Measurements from ENCODE around the gene GPR132. TPM values are rescaled to one million over a fixed set of nuclear protein-coding genes. Genes with fewer than 3 reads are reported as not detected.
"Not testable (repeated sequence)": the region's sequence is repeated elsewhere in the genome, so short reads cannot be mapped to it uniquely, and the experiment has no call there.

GPR132 gene
- total and polyA plus RNA-seq, 5 experiments from 2014 or later, result 9.4 to 41.4 (median 36.3) TPM

DNA sequence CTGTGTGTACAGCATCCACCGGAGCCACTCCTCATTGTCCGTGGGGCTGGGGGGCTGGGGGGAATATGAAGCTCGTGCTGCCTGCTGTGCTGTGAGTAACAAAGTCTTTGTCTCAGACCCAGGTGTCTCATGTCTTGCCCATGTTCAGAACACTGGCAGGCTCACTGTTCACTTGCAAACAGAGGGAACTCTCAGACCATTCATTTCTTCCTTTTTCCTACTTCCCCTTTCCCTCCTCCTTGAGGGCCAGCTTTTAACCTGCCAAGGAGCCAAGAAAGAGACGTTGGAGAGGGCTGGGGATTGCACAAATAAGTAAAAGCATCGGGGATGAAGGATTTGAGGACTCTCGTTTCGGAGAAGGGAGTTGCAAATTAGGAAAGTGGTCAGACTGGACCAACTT, 21.6 kb downstream of the GPR132 start:
- POLR2A ChIA-PET, result interaction anchor here (1.1 to 3.2 kb wide), 4 partner anchors 23 to 70 kb away, joined by 3 to 10 read pairs (median 4); partner anchors contain the start of gene GPR132
- Mint-ChIP-seq H3K4me1 (peaks cover 8 to 17% (median 11%) of the 10 kb centered on the region in 4 donors), H3K9me3 (no peaks in the 10 kb centered on the region), H3K4me3 (no peak overlapping the region), H3K27ac (no peak overlapping the region), H3K27me3 (no peaks in the 10 kb centered on the region), H3K36me3 (peaks cover 0 to 9% (median 0%) of the 10 kb centered on the region in 3 donors)
- ATAC-seq, result no peak
- DNase-seq, result no peak

DNA sequence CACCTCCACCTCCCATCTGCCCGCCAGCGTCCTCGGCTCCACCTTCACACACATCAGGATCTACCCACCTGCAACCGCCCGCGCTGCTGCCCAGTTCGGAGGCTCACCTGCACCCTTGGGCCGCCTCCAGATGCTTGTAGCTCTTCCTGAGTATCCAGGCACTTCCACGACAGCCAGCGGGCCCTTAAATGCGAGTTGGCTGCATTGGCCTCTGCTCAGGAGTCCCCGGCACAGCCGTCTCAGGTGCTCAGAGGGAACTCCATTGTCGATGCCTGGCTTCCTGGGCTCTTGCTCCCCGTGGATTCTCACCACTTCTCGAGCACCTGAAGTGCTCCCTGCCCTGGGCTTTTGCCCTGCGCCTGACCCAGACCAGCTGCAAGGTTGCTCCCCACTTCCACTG, 22.4 kb downstream of the GPR132 start:
- Mint-ChIP-seq H3K27ac (peak overlapping the region in 1 of 10 donors; percentile 57), H3K36me3 (peaks cover 0 to 2% (median 0%) of the 10 kb centered on the region in 3 donors), H3K9me3 (no peaks in the 10 kb centered on the region), H3K4me3 (no peak overlapping the region), H3K27me3 (no peaks in the 10 kb centered on the region), H3K4me1 (peaks cover 8 to 17% (median 11%) of the 10 kb centered on the region in 4 donors)
- POLR2A ChIA-PET, result interaction anchor here (1.4 to 1.5 kb wide), 2 partner anchors 67 to 69 kb away, joined by 3 to 5 read pairs; no protein-coding TSS in a partner anchor
- DNase-seq (peak in 1 of 10 donors; percentile 56), ATAC-seq (no peak)

DNA sequence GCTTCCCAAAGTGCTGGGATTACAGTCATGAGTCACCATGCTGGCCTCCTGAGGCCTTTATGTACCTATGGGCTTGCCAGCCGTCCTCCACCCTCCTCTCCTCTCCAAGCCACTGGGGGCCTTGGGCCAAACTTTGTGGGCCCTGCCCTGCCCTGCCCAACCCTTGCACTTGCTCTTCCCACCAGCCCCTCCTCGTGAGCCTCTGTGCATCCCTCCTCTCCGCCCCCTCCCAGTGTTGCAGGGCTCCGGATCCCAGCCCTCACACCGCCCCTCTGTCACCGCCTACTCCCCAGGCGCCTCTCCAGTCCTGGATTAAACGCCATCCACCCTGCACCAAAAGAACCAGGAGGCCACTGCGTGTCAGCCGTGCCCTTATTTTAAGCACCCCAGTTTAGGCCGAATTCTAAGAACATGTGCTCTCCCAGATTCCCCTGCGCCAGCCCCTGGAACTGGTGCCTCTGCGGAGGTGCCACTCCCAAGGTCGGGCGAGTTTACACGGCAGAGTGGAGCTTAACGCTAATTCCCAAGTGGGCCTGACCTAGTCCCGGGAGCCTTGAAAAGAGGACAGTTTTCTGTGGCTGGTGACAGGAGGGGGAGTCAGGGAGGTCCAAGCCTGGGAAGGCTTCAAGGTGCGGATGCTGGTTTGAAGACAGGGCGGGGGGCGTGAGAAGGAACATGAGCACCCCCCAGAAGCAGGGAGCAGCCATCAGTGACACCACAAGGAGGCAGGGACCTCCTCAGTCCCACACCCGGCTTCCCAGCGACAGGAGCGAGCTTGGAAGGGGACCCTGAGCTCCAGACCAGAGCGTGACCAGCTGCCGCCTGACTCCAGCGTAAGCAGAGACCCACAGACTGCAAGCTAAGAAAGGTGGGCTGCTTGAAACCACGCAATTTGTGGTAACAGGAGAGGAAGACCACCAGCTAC, 23.1 kb downstream of the GPR132 start:
- H3K27ac Mint-ChIP-seq, result no peak overlapping the region
- H3K9me3 Mint-ChIP-seq, result no peaks in the 10 kb centered on the region
- peak in 1 of 10 donors; percentile 50 for DNase-seq
- peaks cover 0 to 2% (median 0%) of the 10 kb centered on the region in 3 donors for H3K36me3 Mint-ChIP-seq
- no peak for ATAC-seq
- POLR2A ChIA-PET, result no interaction called here
- no peaks in the 10 kb centered on the region for H3K27me3 Mint-ChIP-seq
- H3K4me1 Mint-ChIP-seq, result peaks cover 8 to 17% (median 11%) of the 10 kb centered on the region in 4 donors
- H3K4me3 Mint-ChIP-seq, result no peak overlapping the region

DNA sequence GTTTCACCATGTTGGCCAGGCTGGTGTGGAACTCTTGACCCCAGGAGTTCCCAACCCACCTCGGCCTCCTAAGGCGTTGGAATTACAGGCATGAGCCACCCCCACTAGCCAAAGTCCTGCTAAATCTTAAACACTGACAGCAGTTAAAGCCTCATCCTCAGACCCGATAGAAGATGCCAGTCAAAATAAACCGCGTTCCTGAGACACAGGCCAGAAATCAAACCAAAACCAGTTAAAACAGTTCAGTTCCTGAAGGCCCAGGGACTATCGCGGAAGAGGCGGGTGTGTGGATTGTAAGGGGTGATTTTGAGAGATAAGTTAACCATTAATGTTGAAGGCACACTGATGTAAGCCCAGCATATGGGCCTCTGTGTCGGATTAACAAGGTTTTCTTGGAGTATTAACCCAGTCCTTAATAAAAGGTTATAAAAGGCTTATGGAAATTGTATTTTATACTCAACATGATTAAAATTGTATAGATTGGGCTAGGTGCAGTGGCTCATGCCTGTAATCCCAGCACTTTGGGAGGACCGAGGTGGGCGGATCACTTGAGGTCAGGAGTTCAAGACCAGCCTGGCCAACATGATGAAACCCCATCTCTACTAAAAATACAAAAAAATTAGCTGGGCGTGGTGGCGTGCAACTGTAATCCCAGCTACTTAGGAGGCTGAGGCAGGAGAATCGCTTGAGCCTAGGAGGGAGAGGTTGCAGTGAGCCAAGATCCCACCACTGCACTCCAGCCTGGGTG, 25.6 kb downstream of the GPR132 start:
- Mint-ChIP-seq H3K9me3 (no peaks in the 10 kb centered on the region), H3K4me3 (no peak overlapping the region), H3K4me1 (peaks cover 2 to 4% (median 2%) of the 10 kb centered on the region in 4 donors), H3K27ac (peak overlapping the region in 1 of 10 donors; percentile 23), H3K27me3 (no peaks in the 10 kb centered on the region), H3K36me3 (peaks cover 0 to 2% (median 0%) of the 10 kb centered on the region in 3 donors)
- ATAC-seq, result no peak
- POLR2A ChIA-PET, result no interaction called here
- no peak for DNase-seq

DNA sequence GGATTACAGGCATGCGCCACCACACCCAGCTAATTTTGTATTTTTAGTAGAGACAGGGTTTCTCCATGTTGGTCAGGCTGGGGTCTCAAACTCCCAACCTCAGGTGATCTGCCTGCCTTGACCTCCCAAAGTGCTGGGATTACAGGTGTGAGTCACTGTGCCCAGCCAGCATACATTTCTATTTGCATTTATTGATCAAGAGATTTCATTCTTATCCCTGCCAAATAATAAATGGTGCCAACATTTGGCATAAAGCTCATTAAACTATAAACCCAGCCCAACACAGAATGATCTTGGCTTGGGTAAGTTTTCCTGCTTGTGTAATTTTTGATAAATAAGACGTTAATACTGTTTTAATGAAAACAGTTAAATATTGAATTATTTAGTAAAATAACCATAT, 29.6 kb downstream of the GPR132 start:
- H3K36me3 Mint-ChIP-seq, DNase-seq, H3K9me3 Mint-ChIP-seq, ATAC-seq, H3K27me3 Mint-ChIP-seq, H3K27ac Mint-ChIP-seq: not testable (repeated sequence)
- Mint-ChIP-seq H3K4me1 (peaks cover 7 to 29% (median 24%) of the 10 kb centered on the region in 4 donors), H3K4me3 (peak overlapping the region in 1 of 10 donors; percentile 20)
- POLR2A ChIA-PET, result interaction anchor here (0.9 kb wide), 1 partner anchor 14 kb away, joined by 5 read pairs; the partner anchor contains the start of gene CDCA4

DNA sequence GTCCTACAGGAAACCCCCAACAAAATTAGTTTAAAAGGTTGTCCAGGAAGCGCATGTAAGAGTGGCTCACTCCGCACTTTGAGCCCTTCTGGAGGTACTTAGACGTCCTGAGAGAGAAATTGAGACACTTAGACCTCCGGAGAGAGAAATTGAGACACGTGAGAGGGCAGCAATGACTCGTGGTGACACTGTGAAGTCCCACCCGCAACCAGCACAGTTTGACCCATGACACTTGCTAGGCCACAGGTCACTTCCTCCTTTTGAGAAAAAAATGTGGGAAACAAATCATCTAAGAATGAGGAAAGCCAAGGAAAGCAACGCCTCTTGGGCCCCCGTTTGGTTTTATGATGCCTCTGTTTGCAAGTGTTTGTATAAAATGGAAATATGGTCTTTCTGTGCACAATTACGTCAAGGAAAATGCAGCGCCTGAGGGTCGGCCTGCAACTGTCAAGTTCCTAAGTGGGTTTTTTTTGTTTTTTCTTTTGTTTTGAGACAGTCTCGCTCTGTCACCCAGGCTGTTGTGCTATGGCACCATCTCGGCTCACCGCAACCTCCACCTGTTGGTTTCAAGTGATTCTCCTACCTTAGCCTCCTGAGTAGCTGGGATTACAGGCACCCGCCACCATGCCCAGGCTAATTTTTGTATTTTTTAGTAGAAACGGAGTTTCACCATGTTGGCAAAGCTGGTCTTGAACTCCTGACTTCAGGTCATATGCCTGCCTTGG, 30.8 kb downstream of the GPR132 start:
- Mint-ChIP-seq H3K4me3 (peak overlapping the region; percentile 49 to 98 (median 88)), H3K27me3 (no peaks in the 10 kb centered on the region), H3K27ac (peak overlapping the region in 8 of 10 donors; percentile 41 to 100 (median 93)), H3K4me1 (peaks cover 7 to 29% (median 24%) of the 10 kb centered on the region in 4 donors), H3K9me3 (peaks cover 0 to 3% (median 0%) of the 10 kb centered on the region in 9 donors), H3K36me3 (no peaks in the 10 kb centered on the region)
- ATAC-seq, result no peak
- no peak for DNase-seq
- POLR2A ChIA-PET, result interaction anchor here (0.6 to 1.3 kb wide), 3 partner anchors 11 to 22 kb away, joined by 4 to 6 read pairs (median 4); partner anchors contain the start of gene CDCA4

DNA sequence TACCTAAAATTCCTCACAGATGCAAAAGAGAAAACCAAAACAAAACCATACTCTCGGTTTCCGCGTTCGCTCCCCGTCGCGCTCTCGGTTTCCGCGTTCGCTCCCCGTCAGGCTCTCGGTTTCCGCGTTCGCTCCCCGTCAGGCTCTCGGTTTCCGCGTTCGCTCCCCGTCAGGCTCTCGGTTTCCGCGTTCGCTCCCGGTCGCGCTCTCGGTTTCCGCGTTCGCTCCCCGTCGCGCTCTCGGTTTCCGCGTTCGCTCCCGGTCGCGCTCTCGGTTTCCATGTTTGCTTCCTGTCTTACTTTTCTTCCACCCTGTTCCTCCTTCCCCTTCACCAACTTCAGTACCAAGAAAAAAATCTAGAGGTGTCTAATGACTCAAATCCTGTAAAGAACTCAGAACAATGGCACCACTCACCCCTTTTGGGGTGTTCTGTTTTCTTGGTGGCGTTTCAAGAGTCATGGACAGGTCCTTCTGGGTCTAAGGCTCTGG, 31.8 kb downstream of the GPR132 start:
- Mint-ChIP-seq H3K4me1 (peaks cover 7 to 29% (median 26%) of the 10 kb centered on the region in 4 donors), H3K27ac (peak overlapping the region; percentile 89 to 100 (median 93)), H3K4me3 (peak overlapping the region; percentile 84 to 98 (median 91))
- H3K9me3 Mint-ChIP-seq, H3K27me3 Mint-ChIP-seq, H3K36me3 Mint-ChIP-seq: not testable (repeated sequence)
- peak; percentile 35 to 58 for ATAC-seq
- peak in 2 of 10 donors; percentile 23 to 25 for DNase-seq
- POLR2A ChIA-PET, result interaction anchor here (1.3 kb wide), 1 partner anchor 13 kb away, joined by 4 read pairs; the partner anchor contains the start of gene CDCA4

DNA sequence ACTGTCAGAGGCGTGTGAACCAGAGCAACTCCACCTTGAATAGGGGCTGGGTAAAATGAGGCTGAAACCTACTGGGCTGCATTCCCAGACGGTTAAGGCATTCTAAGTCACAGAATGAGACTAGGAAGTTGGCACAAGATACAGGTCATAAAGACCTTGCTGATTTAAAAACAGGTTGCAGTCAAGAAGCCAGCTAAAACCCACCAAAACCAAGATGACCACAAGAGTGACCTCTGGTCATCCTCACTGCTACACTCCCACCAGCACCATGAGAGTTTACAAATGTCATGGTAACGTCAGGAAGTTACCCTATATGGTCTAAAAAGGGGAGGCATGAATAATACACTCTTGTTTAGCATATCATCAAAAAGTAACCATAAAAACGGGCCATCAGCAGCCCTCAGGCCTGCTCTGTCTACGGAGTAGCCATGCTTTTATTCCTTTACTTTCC, 32.8 kb downstream of the GPR132 start:
- H3K27me3 Mint-ChIP-seq, DNase-seq, H3K36me3 Mint-ChIP-seq, POLR2A ChIA-PET, ATAC-seq, H3K9me3 Mint-ChIP-seq: not testable (repeated sequence)
- Mint-ChIP-seq H3K4me1 (peaks cover 7 to 34% (median 26%) of the 10 kb centered on the region in 4 donors), H3K27ac (peak overlapping the region in 8 of 10 donors; percentile 24 to 100 (median 93)), H3K4me3 (peak overlapping the region; percentile 84 to 98 (median 91))

DNA sequence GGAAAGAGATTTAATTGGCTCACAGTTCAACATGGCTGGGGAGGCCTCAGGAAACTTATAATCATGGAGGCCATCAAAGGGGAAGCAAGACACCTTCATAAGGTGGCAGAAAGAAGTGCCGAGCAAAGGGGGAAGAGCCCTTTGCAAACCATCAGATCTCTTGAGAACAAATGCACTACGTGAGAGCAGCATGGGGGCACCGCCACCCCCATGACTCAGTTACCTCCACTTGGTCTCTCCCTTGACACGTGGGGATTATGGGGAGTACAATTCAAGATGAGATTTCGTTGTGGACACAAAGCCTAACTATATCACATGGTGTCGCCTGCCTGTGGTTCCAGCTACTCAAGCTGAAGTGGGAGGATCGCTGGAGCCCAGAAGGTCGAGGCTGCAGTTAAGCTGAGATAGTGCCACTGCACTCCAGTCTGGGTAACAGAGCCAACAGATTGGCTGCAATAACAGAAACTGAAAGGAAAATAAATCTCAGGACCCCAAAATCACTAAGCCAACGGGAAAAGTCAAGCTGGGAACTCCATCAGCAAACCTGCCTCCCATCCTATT, 34.3 kb downstream of the GPR132 start:
- Mint-ChIP-seq H3K36me3 (peaks cover 0 to 4% (median 0%) of the 10 kb centered on the region in 3 donors), H3K27ac (peak overlapping the region in 3 of 10 donors; percentile 47 to 78 (median 62)), H3K27me3 (no peaks in the 10 kb centered on the region), H3K9me3 (peaks cover 0 to 3% (median 0%) of the 10 kb centered on the region in 9 donors), H3K4me1 (peaks cover 8 to 40% (median 33%) of the 10 kb centered on the region in 4 donors), H3K4me3 (peak overlapping the region in 3 of 10 donors; percentile 19 to 26 (median 21))
- POLR2A ChIA-PET, result interaction anchor here (1.0 kb wide), 1 partner anchor 10 kb away, joined by 4 read pairs; the partner anchor contains the start of gene CDCA4
- ATAC-seq (no peak), DNase-seq (no peak)

DNA sequence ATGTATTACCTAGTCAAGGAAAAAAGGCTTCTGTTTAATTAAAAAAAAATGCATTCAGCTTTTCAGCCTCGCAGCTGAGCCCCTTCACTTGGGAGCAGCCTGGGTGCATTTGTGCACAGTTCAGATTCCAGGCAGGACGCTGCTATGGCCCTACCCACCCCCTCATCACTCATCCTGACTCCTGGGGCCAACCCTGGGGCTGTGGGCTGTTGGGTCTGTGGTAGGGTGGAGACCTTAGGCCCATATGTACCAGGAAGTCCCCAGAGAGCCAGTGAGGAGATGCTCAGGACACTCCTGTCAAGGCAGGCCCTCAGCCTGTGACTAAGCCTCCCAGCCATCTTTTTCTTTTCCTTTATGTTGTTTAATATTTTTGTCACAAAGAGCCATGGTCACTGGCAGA, 35.0 kb downstream of the GPR132 start:
- POLR2A ChIA-PET, result interaction anchor here (1.2 kb wide), 1 partner anchor 10 kb away, joined by 5 read pairs; no protein-coding TSS in a partner anchor
- Mint-ChIP-seq H3K9me3 (peaks cover 0 to 3% (median 0%) of the 10 kb centered on the region in 9 donors), H3K27ac (peak overlapping the region in 1 of 10 donors; percentile 20), H3K4me3 (no peak overlapping the region), H3K27me3 (no peaks in the 10 kb centered on the region), H3K36me3 (peaks cover 0 to 4% (median 0%) of the 10 kb centered on the region in 3 donors), H3K4me1 (peaks cover 8 to 44% (median 35%) of the 10 kb centered on the region in 4 donors)
- ATAC-seq (no peak), DNase-seq (no peak)

DNA sequence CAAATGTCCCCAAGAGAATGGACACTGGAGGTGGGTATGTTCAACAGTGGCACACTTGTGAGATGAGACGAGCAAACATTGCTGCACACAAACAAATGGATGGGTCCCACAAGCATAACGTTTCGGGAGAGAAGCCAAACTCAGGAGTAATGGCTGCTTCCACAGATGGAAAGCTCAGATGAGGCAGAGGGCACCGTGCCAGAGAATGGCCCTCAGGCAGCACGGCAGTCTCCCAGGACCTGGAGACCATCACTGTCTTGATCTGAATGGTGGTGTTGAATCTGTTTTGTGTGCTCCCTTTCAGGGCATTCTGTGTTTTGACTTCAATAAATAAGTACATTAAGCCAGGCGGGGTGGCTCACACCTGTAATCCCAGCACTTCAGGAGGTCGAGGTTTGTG, 35.8 kb downstream of the GPR132 start:
- POLR2A ChIA-PET, result interaction anchor here (1.2 kb wide), 1 partner anchor 10 kb away, joined by 5 read pairs; no protein-coding TSS in a partner anchor
- H3K27ac Mint-ChIP-seq, result peak overlapping the region in 2 of 10 donors; percentile 25 to 78
- no peak for ATAC-seq

More for the DNA sequence above, 35.8 kb downstream of the GPR132 start:
- Mint-ChIP-seq H3K27me3 (no peaks in the 10 kb centered on the region), H3K4me3 (no peak overlapping the region), H3K36me3 (peaks cover 0 to 4% (median 0%) of the 10 kb centered on the region in 3 donors), H3K4me1 (peaks cover 8 to 47% (median 35%) of the 10 kb centered on the region in 4 donors), H3K9me3 (peaks cover 0 to 3% (median 0%) of the 10 kb centered on the region in 9 donors)
- no peak for DNase-seq

All from naive thymus-derived CD8-positive, alpha-beta T cell (primary cell).